ENCODE results near the gene CHST1. TPM values are rescaled to one million over a fixed set of nuclear protein-coding genes. Genes with fewer than 3 reads are reported as not detected.

CHST1 gene
- total RNA-seq, 1 donor from 2014 or later, result 0.88 TPM

GRCh38 chr11:45678976-45679375, 13.6 kb upstream of the CHST1 start:
- H3K4me3 ChIP-seq (ENCODE audit: low read depth, low read length), result no peak overlapping the region
- TF ChIP-seq CTCF (IDR thresholded peaks at IDR 0.05; ENCODE audit: insufficient read depth, low read length, poor library complexity, severe bottlenecking), result no peak
- DNase-seq (ENCODE audit: low read depth), result no peak
- no peaks in the 10 kb centered on the region for H3K36me3 ChIP-seq (ENCODE audit: control insufficient read depth, insufficient read depth, low read length)
- H3K27me3 ChIP-seq (ENCODE audit: control insufficient read depth, insufficient read depth, low read length), result peaks cover 3% of the 10 kb centered on the region

- DNase-seq (ENCODE audit: low read depth), result no peak
- no peak for TF ChIP-seq CTCF (IDR thresholded peaks at IDR 0.05; ENCODE audit: insufficient read depth, low read length, poor library complexity, severe bottlenecking)
- H3K4me3 ChIP-seq (ENCODE audit: low read depth, low read length), result no peak overlapping the region
- H3K27me3 ChIP-seq (ENCODE audit: control insufficient read depth, insufficient read depth, low read length), result peaks cover 2% of the 10 kb centered on the region
- no peaks in the 10 kb centered on the region for H3K36me3 ChIP-seq (ENCODE audit: control insufficient read depth, insufficient read depth, low read length)
Observed at GRCh38 chr11:45677770-45678512, 12.5 kb upstream of the CHST1 start.

GRCh38 chr11:45676522-45677095, 11.2 kb upstream of the CHST1 start:
- Histone ChIP-seq H3K27me3 (ENCODE audit: control insufficient read depth, insufficient read depth, low read length) (peaks cover 2% of the 10 kb centered on the region), H3K4me3 (ENCODE audit: low read depth, low read length) (no peak overlapping the region), H3K36me3 (ENCODE audit: control insufficient read depth, insufficient read depth, low read length) (no peaks in the 10 kb centered on the region)
- DNase-seq (ENCODE audit: low read depth), result no peak
- no peak for TF ChIP-seq CTCF (IDR thresholded peaks at IDR 0.05; ENCODE audit: insufficient read depth, low read length, poor library complexity, severe bottlenecking)

- no peak for DNase-seq (ENCODE audit: low read depth)
- Histone ChIP-seq H3K27me3 (ENCODE audit: control insufficient read depth, insufficient read depth, low read length) (peaks cover 5% of the 10 kb centered on the region), H3K36me3 (ENCODE audit: control insufficient read depth, insufficient read depth, low read length) (no peaks in the 10 kb centered on the region), H3K4me3 (ENCODE audit: low read depth, low read length) (no peak overlapping the region)
- TF ChIP-seq CTCF (IDR thresholded peaks at IDR 0.05; ENCODE audit: insufficient read depth, low read length, poor library complexity, severe bottlenecking), result no peak
Observed at GRCh38 chr11:45675646-45676045, 10.2 kb upstream of the CHST1 start.

- Histone ChIP-seq H3K4me3 (ENCODE audit: low read depth, low read length) (no peak overlapping the region), H3K27me3 (ENCODE audit: control insufficient read depth, insufficient read depth, low read length) (peaks cover 5% of the 10 kb centered on the region), H3K36me3 (ENCODE audit: control insufficient read depth, insufficient read depth, low read length) (no peaks in the 10 kb centered on the region)
- no peak for DNase-seq (ENCODE audit: low read depth)
- no peak for TF ChIP-seq CTCF (IDR thresholded peaks at IDR 0.05; ENCODE audit: insufficient read depth, low read length, poor library complexity, severe bottlenecking)
Observed at GRCh38 chr11:45674481-45675190, 9.2 kb upstream of the CHST1 start.
